ENCODE results near the gene ASIC4. TPM values are rescaled to one million over a fixed set of nuclear protein-coding genes. Genes with fewer than 3 reads are reported as not detected.
A peak's percentile ranks its signal among the peaks of the same experiment; 100 is the strongest.

The ASIC4 gene
- total and polyA plus RNA-seq, 2 of the 13 experiments (the other 11 are each of a cell fraction or from before 2014, with no cell fraction given) = 0.03 TPM; not detected in 1

- TF ChIP-seq ZFP82 (CRISPR knock-in tag; IDR thresholded peaks at IDR 0.05; ENCODE audit: borderline replicate concordance) (no peak), EZH2 (conservative IDR thresholded peaks at IDR 0.05; ENCODE audit: low read depth, low read length) (no peak), JDP2 (CRISPR knock-in tag; IDR thresholded peaks at IDR 0.05; ENCODE audit: borderline replicate concordance) (no peak), YEATS4 (CRISPR knock-in tag; IDR thresholded peaks at IDR 0.05; ENCODE audit: borderline replicate concordance) (peak; percentile 83), EEA1 (CRISPR knock-in tag; IDR thresholded peaks at IDR 0.05; ENCODE audit: borderline replicate concordance) (peak; percentile 95), ZNF572 (CRISPR knock-in tag; IDR thresholded peaks at IDR 0.05) (no peak), ZNF574 (CRISPR knock-in tag; IDR thresholded peaks at IDR 0.05) (peak; percentile 35; the same call in 1 of the 2 replicates), PHF8 (CRISPR knock-in tag; IDR thresholded peaks at IDR 0.05) (peak; percentile 84; the same call in 1 of the 2 replicates), ZNF567 (CRISPR knock-in tag; IDR thresholded peaks at IDR 0.05; ENCODE audit: borderline replicate concordance) (no peak), MAFK (conservative IDR thresholded peaks at IDR 0.05 in 1 of 2, IDR thresholded peaks at IDR 0.05 in 1 of 2; ENCODE audit: low read length in 2 of 2) (no peak), GLI4 (CRISPR knock-in tag; IDR thresholded peaks at IDR 0.05; ENCODE audit: borderline replicate concordance) (0 out of 2 replicates have a peak, but pooled peaks have one; percentile 80), GPN1 (CRISPR knock-in tag; IDR thresholded peaks at IDR 0.05; ENCODE audit: borderline replicate concordance) (peak; percentile 58; the same call in 1 of the 2 replicates), AHR (CRISPR knock-in tag; IDR thresholded peaks at IDR 0.05) (peak; percentile 56; the same call in 1 of the 2 replicates), ZNF639 (CRISPR knock-in tag; conservative IDR thresholded peaks at IDR 0.05) (no peak), ZFP62 (CRISPR knock-in tag; IDR thresholded peaks at IDR 0.05) (no peak), ZNF263 (CRISPR knock-in tag; IDR thresholded peaks at IDR 0.05) (0 out of 2 replicates have a peak, but pooled peaks have one; percentile 17), NR0B2 (CRISPR knock-in tag; IDR thresholded peaks at IDR 0.05) (peak; percentile 44; the same call in 1 of the 2 replicates), POLR2G (IDR thresholded peaks at IDR 0.05; ENCODE audit: low read depth, low read length) (peak; percentile 14; the same call in 1 of the 2 replicates), AHDC1 (CRISPR knock-in tag; IDR thresholded peaks at IDR 0.05; ENCODE audit: borderline replicate concordance) (no peak)
Observed at GRCh38 chr2:219542931-219543595, 28.8 kb downstream of the ASIC4 start (continued).

Measured in HepG2 (cell line).